GM12874 (cell line): ENCODE results near the gene CDH23.
A peak's percentile ranks its signal among the peaks of the same experiment; 100 is the strongest.

Experiments used
- TF ChIP-seq, protein P1 (sequence below): IDR thresholded peaks from 2 replicates; pipeline ENCODE4 v1.5.1; 2011; ENCODE audit warnings: low read depth, mild to moderate bottlenecking, control low read depth, low read length, moderate library complexity; ENCODE audit not compliant: insufficient read depth

CDH23 gene

GRCh38 chr10:71824333-71824732 lies 427.6 kb downstream of the CDH23 start:
- TF ChIP-seq, protein P1, sequence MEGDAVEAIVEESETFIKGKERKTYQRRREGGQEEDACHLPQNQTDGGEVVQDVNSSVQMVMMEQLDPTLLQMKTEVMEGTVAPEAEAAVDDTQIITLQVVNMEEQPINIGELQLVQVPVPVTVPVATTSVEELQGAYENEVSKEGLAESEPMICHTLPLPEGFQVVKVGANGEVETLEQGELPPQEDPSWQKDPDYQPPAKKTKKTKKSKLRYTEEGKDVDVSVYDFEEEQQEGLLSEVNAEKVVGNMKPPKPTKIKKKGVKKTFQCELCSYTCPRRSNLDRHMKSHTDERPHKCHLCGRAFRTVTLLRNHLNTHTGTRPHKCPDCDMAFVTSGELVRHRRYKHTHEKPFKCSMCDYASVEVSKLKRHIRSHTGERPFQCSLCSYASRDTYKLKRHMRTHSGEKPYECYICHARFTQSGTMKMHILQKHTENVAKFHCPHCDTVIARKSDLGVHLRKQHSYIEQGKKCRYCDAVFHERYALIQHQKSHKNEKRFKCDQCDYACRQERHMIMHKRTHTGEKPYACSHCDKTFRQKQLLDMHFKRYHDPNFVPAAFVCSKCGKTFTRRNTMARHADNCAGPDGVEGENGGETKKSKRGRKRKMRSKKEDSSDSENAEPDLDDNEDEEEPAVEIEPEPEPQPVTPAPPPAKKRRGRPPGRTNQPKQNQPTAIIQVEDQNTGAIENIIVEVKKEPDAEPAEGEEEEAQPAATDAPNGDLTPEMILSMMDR = no peak

DNA sequence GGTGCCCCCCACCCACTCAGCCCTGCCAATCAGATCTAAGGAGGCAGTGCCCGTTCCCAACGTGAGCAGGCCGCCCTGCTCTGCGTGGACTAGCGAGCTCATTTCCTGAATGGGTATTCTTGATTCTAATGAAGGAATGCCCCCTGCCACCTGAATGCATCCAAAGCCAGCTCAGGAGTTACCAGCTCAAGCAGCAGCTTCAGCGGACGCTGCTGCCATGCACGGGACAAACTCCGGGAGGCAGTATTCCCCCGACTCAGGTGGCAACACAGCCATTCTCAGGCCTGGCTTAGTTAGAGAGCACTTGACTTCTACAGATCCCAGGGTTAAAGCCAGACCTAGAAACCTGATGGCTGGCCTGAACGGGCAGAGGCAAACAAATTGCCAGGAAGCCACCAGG lies 428.5 kb downstream of the CDH23 start:
- TF ChIP-seq, protein P1 = peak; percentile 13; the same call in 1 of the 2 replicates

- TF ChIP-seq, protein P1 = no peak
Measured at GRCh38 chr10:71827852-71828251, 431.1 kb downstream of the CDH23 start.

- TF ChIP-seq, protein P1 = no peak
Measured at GRCh38 chr10:71828702-71829101, 432.0 kb downstream of the CDH23 start.

DNA sequence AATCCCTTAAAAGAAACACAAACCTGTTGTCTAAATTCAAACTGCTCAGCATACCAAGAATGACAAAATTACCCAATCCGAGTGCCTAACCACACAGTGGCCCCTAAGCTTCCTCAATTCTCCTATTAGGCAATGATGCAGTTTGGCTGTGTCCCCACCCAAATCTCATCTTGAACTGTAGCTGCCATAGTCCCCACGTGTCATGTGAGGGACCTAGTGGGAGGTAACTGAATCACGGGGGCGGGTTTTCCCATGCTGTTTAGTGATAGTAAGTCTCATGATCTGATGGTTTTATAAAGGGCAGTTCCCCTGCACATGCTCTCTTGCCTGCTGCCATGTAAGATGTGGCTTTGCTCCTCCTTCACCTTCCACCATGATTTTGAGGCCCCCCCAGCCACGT lies 432.5 kb downstream of the CDH23 start:
- TF ChIP-seq, protein P1 = no peak

GRCh38 chr10:71829896-71830295 lies 433.2 kb downstream of the CDH23 start:
- TF ChIP-seq, protein P1 = no peak

- TF ChIP-seq, protein P1 = no peak
Measured at GRCh38 chr10:71830726-71831125, 434.0 kb downstream of the CDH23 start.
